AG09309 (cell line): Measurements from ENCODE around the gene AK8.

Experiments
- DNase-seq: peaks from one replicate; pipeline ENCODE4 v3.0.0-alpha.2; 2010; ENCODE audit warnings: low read depth
- H3K4me3 ChIP-seq: 2 replicates; pipeline ENCODE4 v1.5.1; 2011; ENCODE audit warnings: mild to moderate bottlenecking, low read depth, low read length, moderate library complexity; ENCODE audit not compliant: control insufficient read depth
- CTCF ChIP-seq: IDR thresholded peaks from 2 replicates; pipeline ENCODE4 v1.5.1; 2011; ENCODE audit warnings: mild to moderate bottlenecking, low read depth, low read length, inconsistent platforms; ENCODE audit not compliant: insufficient read depth, control insufficient read depth; ENCODE audit errors: missing control alignments

AK8 gene

GRCh38 chr9:132881826-132882225 lies 3.7 kb upstream of the AK8 start:
- no peak for TF ChIP-seq CTCF
- DNase-seq, result no peak
- no peak overlapping the region for H3K4me3 ChIP-seq

- H3K4me3 ChIP-seq, result no peak overlapping the region
- TF ChIP-seq CTCF, result no peak
- DNase-seq, result no peak
Observed at GRCh38 chr9:132880324-132880661, 2.2 kb upstream of the AK8 start.

GRCh38 chr9:132879457-132880323 lies 1.6 kb upstream of the AK8 start:
- DNase-seq, result no peak
- TF ChIP-seq CTCF, result no peak

GRCh38 chr9:132878695-132879456 lies 792 bp upstream of the AK8 start, which contains the start of gene SPACA9:
Gene SPACA9 (plus strand): TSS chr9:132878898. CDS start chr9:132883948, 5,050 bp downstream.
- peak within 1 kb of the TSS; percentile 73 for H3K4me3 ChIP-seq
- TF ChIP-seq CTCF, result no peak
- no peak for DNase-seq

More at GRCh38 chr9:132879457-132880323, 1.6 kb upstream of the AK8 start:
- H3K4me3 ChIP-seq, result no peak overlapping the region

- H3K4me3 ChIP-seq, result peak overlapping the region; percentile 73
- DNase-seq, result no peak
- TF ChIP-seq CTCF, result no peak
Observed at GRCh38 chr9:132877458-132877823, 643 bp downstream of the AK8 start.

GRCh38 chr9:132876849-132877248 lies 1.2 kb downstream of the AK8 start:
- no peak for DNase-seq
- no peak for TF ChIP-seq CTCF
- H3K4me3 ChIP-seq, result no peak overlapping the region
